B cell (primary cell): ENCODE results near the gene SCN1B. TPM values are rescaled to one million over a fixed set of nuclear protein-coding genes. Genes with fewer than 3 reads are reported as not detected.

Source experiments
- ATAC-seq: fragments of 200-7000 bp; cut with Tn5 transposase; one replicate; pipeline ENCODE4 v1.10.0; 2021; ENCODE audit warnings: low read depth, mild to moderate bottlenecking, moderate number of reproducible peaks, moderate library complexity
- CTCF ChIA-PET: fragments of 350-600 bp; sonication (Branson Sonifier 250); formaldehyde crosslinking; loops from one replicate; lab custom pipeline; 2021; ENCODE audit warnings: antibody characterized with exemption, inconsistent platforms; lab: Charles Lee
- POLR2A ChIA-PET: fragments of 350-600 bp; sonication (Branson Sonifier 250); formaldehyde crosslinking; loops from one replicate; lab custom pipeline; 2021; ENCODE audit warnings: antibody characterized with exemption; lab: Charles Lee
- DNase-seq: peaks from one replicate; pipeline ENCODE4 v3.0.0; 2013
- H2AFZ ChIP-seq: 2 replicates; pipeline ENCODE4 v1.6.1; 2012; ENCODE audit warnings: mild to moderate bottlenecking, low read depth, low read length; ENCODE audit not compliant: insufficient read depth, poor library complexity, severe bottlenecking
- H3K27ac ChIP-seq, 2 donors: 1 replicate in 1 of 2; 2 replicates in 1 of 2; pipeline ENCODE4 v1.5.1; 2012 to 2013; ENCODE audit warnings: low read length in 2 of 2, mild to moderate bottlenecking in 2 of 2, moderate library complexity in 1 of 2
- H3K27me3 ChIP-seq, 4 experiments: fragments of 200-600 bp in 1 of 4; sonication (generic) in 1 of 4; replicated peaks in 1 of 4; 1 replicate in 2 of 4; 2 replicates in 2 of 4; pipeline versions ENCODE4 v1.6.1 to v1.7.0; 2013 to 2016; ENCODE audit warnings: low read length in 3 of 4, mild to moderate bottlenecking in 2 of 4, mixed read lengths in 1 of 4, moderate library complexity in 1 of 4; ENCODE audit not compliant: insufficient read depth in 4 of 4, control insufficient read depth in 3 of 4; ENCODE audit errors: control extremely low read depth in 1 of 4
- H3K36me3 ChIP-seq, 2 experiments: replicated peaks in 1 of 2; 1 replicate in 1 of 2; 2 replicates in 1 of 2; pipeline versions ENCODE4 v1.6.1 to v1.7.1; 2013; ENCODE audit warnings: low read length in 1 of 2; ENCODE audit not compliant: insufficient read depth in 2 of 2, control insufficient read depth in 1 of 2; ENCODE audit errors: control extremely low read depth in 1 of 2, extremely low read depth in 1 of 2
- H3K4me1 ChIP-seq, 2 donors: fragments of 200-600 bp in 1 of 2; sonication (generic) in 1 of 2; 1 replicate in 1 of 2; 2 replicates in 1 of 2; pipeline versions ENCODE4 v1.5.1 to v1.6.1; 2013 to 2017; ENCODE audit warnings: low read length in 2 of 2; ENCODE audit not compliant: control insufficient read depth in 2 of 2, insufficient read depth in 2 of 2
- H3K4me2 ChIP-seq: replicated peaks from 2 replicates; pipeline ENCODE3; 2012; ENCODE audit warnings: mild to moderate bottlenecking, low read depth, low read length; ENCODE audit not compliant: poor library complexity, severe bottlenecking
- H3K4me3 ChIP-seq, 5 experiments: fragments of 200-600 bp in 1 of 5; sonication (generic) in 1 of 5; 1 replicate in 3 of 5; 2 replicates in 2 of 5; pipeline versions ENCODE4 v1.5.1 to v1.7.0; 2011 to 2016; ENCODE audit warnings: low read length in 4 of 5, mild to moderate bottlenecking in 4 of 5, low read depth in 2 of 5, control low read depth in 1 of 5, moderate library complexity in 1 of 5; ENCODE audit not compliant: insufficient read depth in 1 of 5; ENCODE audit errors: control extremely low read depth in 1 of 5, extremely low read depth in 1 of 5
- H3K79me2 ChIP-seq: fragments of 200-600 bp; sonication (generic); one replicate; pipeline ENCODE4 v1.6.0; 2016; ENCODE audit warnings: low read length; ENCODE audit not compliant: control insufficient read depth, insufficient read depth
- H3K9ac ChIP-seq: fragments of 200-600 bp; sonication (generic); 2 replicates; pipeline ENCODE4 v1.6.1; 2017; ENCODE audit warnings: mild to moderate bottlenecking, low read length, moderate library complexity
- H3K9me3 ChIP-seq, 3 donors: one replicate each; pipeline versions ENCODE4 v1.6.1 to v1.7.1; 2013; ENCODE audit warnings: low read length in 2 of 3; ENCODE audit not compliant: control insufficient read depth in 2 of 3, insufficient read depth in 1 of 3; ENCODE audit errors: control extremely low read depth in 1 of 3
- H4K20me1 ChIP-seq: 2 replicates; pipeline ENCODE4 v1.6.0; 2012; ENCODE audit warnings: mild to moderate bottlenecking, low read length; ENCODE audit not compliant: insufficient read depth, control insufficient read depth, poor library complexity, severe bottlenecking
- H3K27ac Mint-ChIP-seq: one replicate; pipeline ENCODE4 v1.8.0; 2021; ENCODE audit warnings: mixed read lengths
- H3K27me3 Mint-ChIP-seq: one replicate; pipeline ENCODE4 v1.8.0; 2021; ENCODE audit warnings: mixed read lengths
- H3K4me1 Mint-ChIP-seq: one replicate; pipeline ENCODE4 v1.8.0; 2021; ENCODE audit warnings: mixed read lengths
- H3K4me3 Mint-ChIP-seq: one replicate; pipeline ENCODE4 v1.8.0; 2021; ENCODE audit warnings: mixed read lengths
- H3K9me3 Mint-ChIP-seq: one replicate; pipeline ENCODE4 v1.8.0; 2022; ENCODE audit warnings: mixed read lengths; ENCODE audit not compliant: insufficient read depth
- EZH2 ChIP-seq: IDR thresholded peaks from 2 replicates; pipeline ENCODE4 v1.6.1; 2012; ENCODE audit warnings: borderline replicate concordance, low read depth, mild to moderate bottlenecking, moderate library complexity, low read length; ENCODE audit not compliant: insufficient read depth, poor library complexity, severe bottlenecking
- WGBS: methylation state at CpG from one replicate; pipeline ENCODE4 v1.1.5; 2013; ENCODE audit warnings: missing lambda C conversion rate; ENCODE audit not compliant: insufficient coverage; 5-methylcytosine and 5-hydroxymethylcytosine counted together
- intact Hi-C: fragments of 100-400 bp; cut with micrococcal nuclease; formaldehyde crosslinking; loops from one replicate; pipeline ENCODE4 v1.10.0; 2022
- polyA plus RNA-seq: library from polyadenylated mRNA; depleted of rRNA; stranded (reverse); fragments of >200 nt; gene quantifications from 2 replicates; pipeline ENCODE4 v1.2.3, GENCODE V29; 2012
- total RNA-seq, 2 donors: library from RNA; stranded (reverse); fragments of 120-200 nt in 1 of 2; gene quantifications; 1 replicate in 1 of 2; 2 replicates in 1 of 2; pipeline versions ENCODE4 v1.2.3 to v1.2.4, GENCODE V29; 2013 to 2022
- TF ChIP-seq, protein P1 (sequence below): fragments of 200-600 bp; IDR thresholded peaks from one replicate; pipeline ENCODE4 v1.8.0; 2022; ENCODE audit warnings: antibody characterized with exemption, mild to moderate bottlenecking

SCN1B gene
- total and polyA plus RNA-seq, 2 donors (not counting 1 experiment from before 2014, with no cell fraction given) = 0.52 to 0.72 TPM

DNA sequence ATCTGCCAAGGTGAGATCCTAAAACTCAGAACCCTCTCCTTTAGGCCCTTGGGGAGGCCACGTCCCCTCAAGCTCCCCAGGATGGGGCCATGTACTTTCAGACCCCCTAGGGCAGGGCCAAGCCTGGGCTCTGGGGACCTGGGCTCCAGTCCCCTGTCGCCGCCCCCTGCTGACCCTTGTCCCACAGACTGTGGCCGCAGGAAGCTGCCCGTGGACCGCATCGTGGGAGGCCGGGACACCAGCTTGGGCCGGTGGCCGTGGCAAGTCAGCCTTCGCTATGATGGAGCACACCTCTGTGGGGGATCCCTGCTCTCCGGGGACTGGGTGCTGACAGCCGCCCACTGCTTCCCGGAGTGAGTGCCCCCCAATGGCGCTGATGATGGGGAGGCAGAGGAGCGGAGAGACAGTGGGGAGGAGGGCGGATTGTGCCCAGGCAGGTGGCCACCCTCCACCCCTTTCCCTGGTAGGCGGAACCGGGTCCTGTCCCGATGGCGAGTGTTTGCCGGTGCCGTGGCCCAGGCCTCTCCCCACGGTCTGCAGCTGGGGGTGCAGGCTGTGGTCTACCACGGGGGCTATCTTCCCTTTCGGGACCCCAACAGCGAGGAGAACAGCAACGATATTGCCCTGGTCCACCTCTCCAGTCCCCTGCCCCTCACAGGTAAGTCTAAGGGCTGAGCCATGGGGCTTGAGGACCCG, 30.0 kb downstream of the SCN1B start:
- no peak overlapping the region for H3K4me2 ChIP-seq
- intact Hi-C loops = no loop called here
- Mint-ChIP-seq H3K27me3 (peaks cover 9% of the 10 kb centered on the region), H3K27ac (no peak overlapping the region), H3K4me1 (no peaks in the 10 kb centered on the region), H3K9me3 (no peaks in the 10 kb centered on the region), H3K4me3 (no peak overlapping the region)
- TF ChIP-seq EZH2 = no peak
- TF ChIP-seq, protein P1, sequence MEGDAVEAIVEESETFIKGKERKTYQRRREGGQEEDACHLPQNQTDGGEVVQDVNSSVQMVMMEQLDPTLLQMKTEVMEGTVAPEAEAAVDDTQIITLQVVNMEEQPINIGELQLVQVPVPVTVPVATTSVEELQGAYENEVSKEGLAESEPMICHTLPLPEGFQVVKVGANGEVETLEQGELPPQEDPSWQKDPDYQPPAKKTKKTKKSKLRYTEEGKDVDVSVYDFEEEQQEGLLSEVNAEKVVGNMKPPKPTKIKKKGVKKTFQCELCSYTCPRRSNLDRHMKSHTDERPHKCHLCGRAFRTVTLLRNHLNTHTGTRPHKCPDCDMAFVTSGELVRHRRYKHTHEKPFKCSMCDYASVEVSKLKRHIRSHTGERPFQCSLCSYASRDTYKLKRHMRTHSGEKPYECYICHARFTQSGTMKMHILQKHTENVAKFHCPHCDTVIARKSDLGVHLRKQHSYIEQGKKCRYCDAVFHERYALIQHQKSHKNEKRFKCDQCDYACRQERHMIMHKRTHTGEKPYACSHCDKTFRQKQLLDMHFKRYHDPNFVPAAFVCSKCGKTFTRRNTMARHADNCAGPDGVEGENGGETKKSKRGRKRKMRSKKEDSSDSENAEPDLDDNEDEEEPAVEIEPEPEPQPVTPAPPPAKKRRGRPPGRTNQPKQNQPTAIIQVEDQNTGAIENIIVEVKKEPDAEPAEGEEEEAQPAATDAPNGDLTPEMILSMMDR = no peak
- no peaks in the 10 kb centered on the region for H3K36me3 ChIP-seq
- no peaks in the 10 kb centered on the region for H3K4me1 ChIP-seq
- CTCF ChIA-PET = no interaction called here
- no peaks in the 10 kb centered on the region for H3K79me2 ChIP-seq
- 94% methylated on average over 20 of the region's 29 CpGs for WGBS
- H3K27me3 ChIP-seq = no peaks in the 10 kb centered on the region
- H2AFZ ChIP-seq = no peak overlapping the region
- H3K9me3 ChIP-seq = no peaks in the 10 kb centered on the region
- H3K27ac ChIP-seq = no peak overlapping the region
- no peak overlapping the region for H3K9ac ChIP-seq
- DNase-seq (no peak), ATAC-seq (no peak)
- no peaks in the 10 kb centered on the region for H4K20me1 ChIP-seq
- H3K4me3 ChIP-seq = no peak overlapping the region
- POLR2A ChIA-PET = no interaction called here

DNA sequence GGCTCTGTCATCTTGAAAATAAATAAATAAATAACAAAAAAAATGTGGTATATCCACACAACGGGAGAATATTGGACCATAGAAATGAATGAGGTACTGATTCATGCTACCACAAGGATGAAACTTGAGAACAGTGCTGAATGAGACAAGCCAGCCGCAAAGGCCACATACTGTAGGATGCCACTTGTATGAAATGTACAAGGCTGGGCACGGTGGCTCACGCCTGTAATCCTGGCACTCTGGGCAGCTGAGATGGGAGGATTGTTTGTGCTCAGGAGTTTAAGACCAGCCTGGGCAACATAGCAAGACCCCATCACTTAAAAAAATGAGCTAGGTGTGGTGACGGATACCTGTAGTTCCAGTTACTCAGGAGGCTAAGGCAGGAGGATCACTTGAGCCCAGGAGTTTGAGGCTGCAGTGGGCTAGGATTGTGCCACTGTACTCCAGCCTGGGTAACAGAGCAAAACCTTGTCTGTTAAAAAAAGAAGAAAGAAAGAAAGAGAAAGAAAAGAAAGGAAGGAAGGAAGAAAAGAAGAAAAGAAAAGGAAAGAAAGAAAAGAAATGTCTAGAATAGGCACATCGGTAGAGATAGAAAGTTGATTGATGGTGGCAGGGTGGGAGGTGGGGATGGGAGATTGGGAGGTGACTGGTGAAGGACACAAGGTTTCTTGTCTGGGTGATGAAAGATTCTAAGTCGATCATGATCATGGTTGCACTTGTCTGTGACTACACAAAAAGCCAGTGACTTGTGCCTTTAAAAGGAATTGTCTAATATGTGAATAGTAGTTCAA, 31.5 kb downstream of the SCN1B start:
- H3K4me1 Mint-ChIP-seq = peaks cover 2% of the 10 kb centered on the region
- TF ChIP-seq, protein P1 = no peak
- no peak for TF ChIP-seq EZH2
- H3K9me3 ChIP-seq = peaks cover 0 to 7% (median 3%) of the 10 kb centered on the region in 3 donors
- H3K36me3 ChIP-seq = no peaks in the 10 kb centered on the region
- no peak overlapping the region for H3K4me2 ChIP-seq
- H4K20me1 ChIP-seq = no peaks in the 10 kb centered on the region
- ChIA-PET POLR2A (no interaction called here), CTCF (interaction anchor here (0.6 to 2.6 kb wide), 4 partner anchors 11 to 65 kb away, joined by 3 to 5 read pairs (median 4); no protein-coding TSS in a partner anchor)
- H3K4me3 Mint-ChIP-seq = no peak overlapping the region
- H3K4me3 ChIP-seq = no peak overlapping the region
- 91% methylated on average over 4 of the region's 7 CpGs for WGBS
- H3K27me3 ChIP-seq = no peaks in the 10 kb centered on the region
- no peaks in the 10 kb centered on the region for H3K9me3 Mint-ChIP-seq
- no peak overlapping the region for H3K27ac Mint-ChIP-seq
- H3K9ac ChIP-seq = no peak overlapping the region
- H3K27me3 Mint-ChIP-seq = no peaks in the 10 kb centered on the region
- intact Hi-C loops = no loop called here
- H2AFZ ChIP-seq = no peak overlapping the region
- H3K27ac ChIP-seq = no peak overlapping the region
- no peak for DNase-seq
- ATAC-seq = no peak
- peaks cover 0 to 3% of the 10 kb centered on the region in 2 donors for H3K4me1 ChIP-seq
- H3K79me2 ChIP-seq = no peaks in the 10 kb centered on the region
